Measurements from ENCODE around the gene ARID3B.
A peak's percentile ranks its signal among the peaks of the same experiment; 100 is the strongest.
"Not testable (repeated sequence)": the region's sequence is repeated elsewhere in the genome, so short reads cannot be mapped to it uniquely, and the experiment has no call there.

Gene ARID3B

DNA sequence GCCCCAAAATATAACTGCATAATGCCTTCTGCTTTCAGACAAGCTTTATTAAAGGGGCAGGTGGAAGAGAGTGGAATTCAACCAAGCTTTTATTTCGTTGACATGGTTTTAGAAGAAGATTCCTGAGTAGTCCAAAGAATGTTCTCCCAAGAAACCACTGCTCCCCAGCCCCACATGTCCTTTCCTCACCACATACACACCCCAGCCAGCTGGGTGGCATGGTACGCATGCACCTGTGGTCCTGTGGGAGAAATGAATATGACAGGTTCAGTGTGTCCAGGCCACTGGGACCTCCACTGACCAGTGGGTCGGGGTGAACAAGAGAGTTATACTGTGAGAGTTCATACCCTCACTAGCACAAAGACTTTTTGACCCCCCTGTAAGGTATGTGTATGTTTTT lies 30.2 kb downstream of the ARID3B start:
- DNase-seq (ENCODE audit: low spot score), result no peak

DNA sequence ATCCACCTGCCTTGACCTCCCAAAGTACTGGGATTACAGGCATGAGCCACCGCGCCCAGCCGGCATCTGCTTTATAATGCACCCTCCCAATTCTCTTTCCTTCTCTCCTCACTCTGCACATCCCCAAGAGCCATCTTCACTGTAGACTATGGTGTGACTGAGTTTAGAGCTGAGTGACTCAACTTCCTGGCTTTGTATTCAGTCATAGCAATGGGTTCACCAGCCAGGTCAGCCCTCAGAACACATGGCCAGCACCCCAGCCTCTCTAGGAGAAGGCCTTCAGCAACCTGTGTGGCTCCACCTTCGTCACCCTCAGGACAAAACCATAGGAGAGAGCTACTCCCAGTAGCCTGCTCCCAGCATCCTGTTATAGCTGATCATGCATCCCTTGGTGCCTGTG lies 33.0 kb downstream of the ARID3B start:
- DNase-seq (ENCODE audit: low spot score), result no peak

DNA sequence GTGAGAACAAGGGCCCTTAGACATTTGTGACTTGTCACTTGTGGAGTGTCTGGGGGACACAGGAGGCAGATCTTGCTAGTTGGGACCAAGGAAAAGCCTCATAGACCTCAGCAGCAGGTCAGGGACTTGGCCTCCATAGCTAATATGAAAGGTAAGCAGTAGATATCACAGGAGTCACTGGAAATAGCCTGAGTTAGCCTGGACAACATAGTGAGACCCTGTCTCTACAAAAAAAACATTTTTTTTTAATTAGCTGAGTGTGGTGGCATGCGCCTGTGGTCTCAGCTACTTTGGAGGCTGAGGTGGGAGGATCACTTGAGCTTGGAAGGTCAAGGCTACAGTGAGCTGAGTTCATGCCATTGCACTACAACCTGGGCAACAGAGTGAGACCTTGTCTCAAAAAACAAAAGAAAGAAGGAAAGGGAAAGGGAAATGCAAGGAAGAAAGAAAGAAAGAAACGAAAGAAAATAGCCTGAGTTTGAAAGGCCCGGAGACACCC lies 37.5 kb downstream of the ARID3B start:
- DNase-seq (ENCODE audit: low spot score), result no peak

- no peak for DNase-seq (ENCODE audit: low spot score)
These were observed 38.0 kb downstream of the ARID3B start for GRCh38 chr15:74579001-74579400.

- DNase-seq (ENCODE audit: low spot score), result no peak
These were observed 39.7 kb downstream of the ARID3B start for GRCh38 chr15:74580538-74581350.

DNA sequence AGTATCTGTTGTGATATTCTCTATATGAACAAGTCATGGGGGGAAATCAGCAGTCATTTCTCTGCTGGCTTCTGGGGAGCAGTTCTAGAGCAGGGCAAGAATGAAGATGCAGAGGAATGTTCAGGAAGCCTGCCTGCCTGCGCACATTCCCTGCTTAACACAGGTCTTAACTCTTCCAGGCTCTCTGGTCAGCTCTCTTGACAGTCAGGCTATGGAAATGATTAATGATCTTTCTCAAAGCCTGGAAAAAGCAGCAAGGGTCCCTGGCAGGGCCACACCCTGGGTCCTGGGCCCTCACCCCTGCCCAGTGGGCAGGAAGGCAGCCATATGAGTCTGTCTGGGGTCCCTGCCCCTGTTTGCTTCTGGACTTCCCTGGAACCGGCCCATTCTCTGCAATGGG lies 43.2 kb downstream of the ARID3B start:
- DNase-seq (ENCODE audit: low spot score), result no peak

- DNase-seq (ENCODE audit: low spot score), result no peak
These were observed 43.8 kb downstream of the ARID3B start for GRCh38 chr15:74584779-74585178.

DNA sequence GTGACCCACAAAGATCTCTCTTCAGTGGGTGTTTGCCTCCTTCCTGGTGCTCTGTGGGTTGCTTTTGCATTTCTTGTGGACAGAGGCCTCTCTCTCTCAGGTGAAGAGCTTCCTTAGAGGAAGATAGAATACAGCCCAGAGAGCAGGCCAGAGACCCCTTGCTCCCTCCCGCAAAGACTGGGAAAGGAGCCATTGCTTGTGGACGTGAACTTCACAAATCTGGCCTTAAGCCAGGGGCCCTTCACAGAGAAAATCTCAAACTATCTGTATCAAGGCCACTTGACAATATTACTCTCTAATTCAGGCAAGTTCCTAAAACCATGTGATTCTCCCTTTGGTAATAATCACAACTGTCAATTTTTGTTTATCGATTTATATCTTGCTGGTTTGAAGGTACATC lies 44.2 kb downstream of the ARID3B start:
- no peak for DNase-seq (ENCODE audit: low spot score)

DNA sequence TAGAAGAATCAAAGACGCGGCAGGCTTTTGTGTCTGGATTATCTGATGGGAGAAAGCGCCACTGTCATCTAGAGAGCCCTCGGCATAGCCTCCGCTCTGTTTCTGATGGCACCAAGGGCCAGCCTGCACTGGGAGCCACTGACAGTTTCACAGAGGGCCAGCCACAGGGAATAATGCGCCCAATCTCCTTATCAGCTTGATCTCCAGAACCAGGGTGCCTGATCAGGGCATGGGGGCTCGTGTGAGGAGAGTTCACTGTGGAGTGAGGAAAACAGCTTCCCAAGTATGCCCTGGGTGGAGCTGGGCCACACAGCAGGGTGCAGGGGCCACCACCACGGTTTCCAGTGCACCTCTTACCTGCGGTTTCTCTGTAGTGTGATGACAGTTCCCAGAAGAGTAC lies 44.8 kb downstream of the ARID3B start:
- no peak for DNase-seq (ENCODE audit: low spot score)

- no peak for DNase-seq (ENCODE audit: low spot score)
These were observed 48.8 kb downstream of the ARID3B start for GRCh38 chr15:74589826-74590225.

GRCh38 chr15:74592222-74592621 lies 51.2 kb downstream of the ARID3B start:
- no peak for DNase-seq (ENCODE audit: low spot score)

DNA sequence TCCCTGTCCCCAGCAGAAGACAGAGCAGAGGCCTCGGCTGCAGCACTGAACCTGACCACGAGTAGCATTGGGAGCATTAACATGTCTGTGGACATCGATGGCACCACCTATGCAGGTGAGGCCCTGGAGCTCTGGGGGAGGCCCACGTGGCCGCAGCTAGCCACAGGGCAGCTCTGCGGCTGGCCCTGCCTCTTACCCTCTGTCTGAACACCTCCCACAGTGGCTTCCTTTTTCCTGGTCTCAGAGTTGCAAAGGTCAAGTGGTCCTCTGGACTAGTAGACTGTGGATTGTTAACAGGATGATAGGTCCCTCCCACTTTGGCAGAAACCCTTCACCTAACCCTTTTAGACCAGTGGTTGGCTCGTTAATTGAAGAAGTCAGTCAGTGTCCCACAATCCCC lies 52.1 kb downstream of the ARID3B start:
- no peak for DNase-seq (ENCODE audit: low spot score)

DNA sequence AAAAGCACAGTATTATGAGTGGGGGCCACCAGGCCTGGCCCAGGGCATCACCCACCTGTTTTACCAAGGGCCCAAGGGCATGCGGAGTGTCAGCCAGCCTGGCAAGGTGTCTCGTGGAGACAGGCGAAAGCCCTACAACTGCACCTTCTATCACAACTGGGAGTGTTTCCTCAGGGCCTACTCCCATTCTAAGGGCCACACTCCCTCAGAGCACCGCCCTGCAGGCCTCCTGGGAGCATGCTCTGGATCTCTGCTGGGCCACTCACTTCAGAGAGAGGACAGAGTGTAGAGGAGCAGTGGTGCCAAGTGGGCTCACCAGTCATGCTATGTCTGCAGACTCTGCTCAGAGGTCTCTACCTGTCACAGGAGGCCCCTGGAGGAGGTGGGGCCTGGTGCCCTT lies 53.4 kb downstream of the ARID3B start:
- DNase-seq (ENCODE audit: low spot score), result no peak

GRCh38 chr15:74595271-74595670 lies 54.3 kb downstream of the ARID3B start:
- no peak for DNase-seq (ENCODE audit: low spot score)

DNA sequence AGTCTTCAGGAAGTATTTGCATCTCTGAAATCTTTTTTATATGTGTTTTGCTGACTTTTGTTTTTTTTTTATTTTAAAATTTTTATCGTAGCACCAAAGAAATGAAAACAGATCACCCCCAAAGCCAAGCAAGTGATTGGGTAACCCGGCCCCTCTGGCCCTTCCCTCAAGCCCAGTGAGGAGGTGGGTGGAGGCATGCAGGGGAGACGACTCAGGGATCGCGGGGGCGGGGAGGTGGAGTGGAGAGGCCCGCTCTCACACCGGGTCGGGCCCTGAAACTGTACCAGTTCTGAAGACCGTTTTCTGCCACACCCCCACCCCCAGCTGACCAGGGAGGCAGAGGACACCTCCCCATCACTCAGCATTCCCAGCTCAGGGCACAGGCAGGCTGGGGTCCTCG lies 55.7 kb downstream of the ARID3B start:
- not testable (repeated sequence) for DNase-seq (ENCODE audit: low spot score)

DNA sequence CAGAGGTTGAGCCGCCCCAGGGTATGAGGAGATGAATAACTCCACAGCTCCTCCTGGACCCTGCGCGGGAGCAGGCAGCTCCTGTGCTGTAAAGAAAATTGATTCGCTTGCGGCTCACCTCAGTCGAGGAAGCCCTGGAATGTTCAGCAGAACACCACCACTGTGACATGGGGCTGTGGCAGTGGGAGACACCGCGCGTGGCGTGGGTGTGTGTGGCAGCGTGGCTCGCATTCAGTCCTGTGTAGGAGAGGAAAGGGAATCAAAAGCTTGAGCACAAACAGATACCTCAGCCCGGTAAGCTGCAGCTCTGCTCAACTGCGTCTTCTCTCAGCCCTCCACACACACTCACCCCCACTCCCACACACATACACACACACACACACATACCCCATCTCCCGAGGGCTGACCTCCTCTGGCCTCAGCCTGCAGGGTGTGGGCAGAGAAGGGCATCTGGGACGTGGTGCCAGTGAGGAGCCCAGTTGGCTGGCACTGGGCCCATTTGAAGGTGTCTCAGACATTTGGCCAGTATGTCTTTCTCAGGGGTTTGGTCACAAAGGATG lies 56.2 kb downstream of the ARID3B start:
- not testable (repeated sequence) for DNase-seq (ENCODE audit: low spot score)

- DNase-seq (ENCODE audit: low spot score), result peak; percentile 98
These were observed 57.3 kb downstream of the ARID3B start for GRCh38 chr15:74598126-74598842.

- no peak for DNase-seq (ENCODE audit: low spot score)
These were observed 58.1 kb downstream of the ARID3B start for GRCh38 chr15:74599156-74599555.

GRCh38 chr15:74603026-74603788 lies 62.2 kb downstream of the ARID3B start:
- DNase-seq (ENCODE audit: low spot score), result no peak

GRCh38 chr15:74603789-74604705 lies 63.0 kb downstream of the ARID3B start:
- no peak for DNase-seq (ENCODE audit: low spot score)
